Activated naive CD4-positive, alpha-beta T cell treated with Interleukin-2 at 50 U/mL for 16 hours (primary cell): ENCODE measurements around the gene STKLD1.
A peak's percentile ranks its signal among the peaks of the same experiment; 100 is the strongest.

Experiments used
- DNase-seq: peaks from one replicate; pipeline ENCODE4 v3.0.0-alpha.2; 2020

STKLD1 gene

GRCh38 chr9:133346021-133346785 lies 30.0 kb upstream of the STKLD1 start:
- DNase-seq, result no peak

- DNase-seq, result no peak
Measured at GRCh38 chr9:133347515-133347984, 28.6 kb upstream of the STKLD1 start.

- peak; percentile 92 for DNase-seq
Measured at GRCh38 chr9:133347985-133348717, 28.0 kb upstream of the STKLD1 start, which contains the start of the genes MED22 and RPL7A. TSS of gene MED22 (minus strand) at chr9:133348131. CDS start at chr9:133346662, 1,469 bp downstream. TSS of gene RPL7A (plus strand) at chr9:133348218. CDS start at chr9:133348244, 26 bp downstream.

- DNase-seq, result no peak
Measured at GRCh38 chr9:133348718-133349573, 27.2 kb upstream of the STKLD1 start.

GRCh38 chr9:133349965-133350616 lies 26.1 kb upstream of the STKLD1 start:
- peak; percentile 51 for DNase-seq

- no peak for DNase-seq
Measured at GRCh38 chr9:133351526-133351907, 24.6 kb upstream of the STKLD1 start.

- peak; percentile 45 for DNase-seq
Measured at GRCh38 chr9:133351908-133352634, 24.1 kb upstream of the STKLD1 start.

GRCh38 chr9:133352635-133353340 lies 23.4 kb upstream of the STKLD1 start:
- no peak for DNase-seq

GRCh38 chr9:133353548-133353947 lies 22.6 kb upstream of the STKLD1 start:
- DNase-seq, result no peak

GRCh38 chr9:133354766-133355165 lies 21.4 kb upstream of the STKLD1 start:
- DNase-seq, result no peak

- no peak for DNase-seq
Measured at GRCh38 chr9:133355881-133356357, 20.2 kb upstream of the STKLD1 start.

- DNase-seq, result peak; percentile 93
Measured at GRCh38 chr9:133356391-133357091, 19.6 kb upstream of the STKLD1 start, which contains the start of the genes SURF1 and SURF2. TSS of gene SURF1 (minus strand) at chr9:133356487. CDS start at chr9:133356453, 34 bp downstream. TSS of gene SURF2 (plus strand) at chr9:133356550. CDS start at chr9:133356593, 43 bp downstream.

GRCh38 chr9:133357656-133358055 lies 18.5 kb upstream of the STKLD1 start:
- DNase-seq, result no peak

GRCh38 chr9:133359399-133360175 lies 16.6 kb upstream of the STKLD1 start:
- no peak for DNase-seq

- no peak for DNase-seq
Measured at GRCh38 chr9:133360400-133361393, 15.5 kb upstream of the STKLD1 start.

- no peak for DNase-seq
Measured at GRCh38 chr9:133361507-133362092, 14.6 kb upstream of the STKLD1 start.

GRCh38 chr9:133362359-133363044 lies 13.7 kb upstream of the STKLD1 start:
- DNase-seq, result no peak
